Upper lobe of right lung (tissue), 1 donor: ENCODE measurements around the gene C2CD3. TPM values are rescaled to one million over a fixed set of nuclear protein-coding genes. Genes with fewer than 3 reads are reported as not detected.

Experiments used
- ATAC-seq: fragments of 200-7000 bp; cut with Tn5 transposase; one replicate; pipeline ENCODE4 v1.9.1; 2020; ENCODE audit warnings: mild to moderate bottlenecking, moderate library complexity
- DNase-seq: peaks from one replicate; pipeline ENCODE4 v3.0.0-alpha.2; 2020
- H3K27ac ChIP-seq: fragments of 200-600 bp; one replicate; pipeline ENCODE4 v1.8.0; 2022
- H3K27me3 ChIP-seq: fragments of 200-600 bp; one replicate; pipeline ENCODE4 v1.8.0; 2022; ENCODE audit warnings: mild to moderate bottlenecking
- H3K36me3 ChIP-seq: fragments of 200-600 bp; one replicate; pipeline ENCODE4 v1.8.0; 2022
- H3K4me1 ChIP-seq: fragments of 200-600 bp; one replicate; pipeline ENCODE4 v1.8.0; 2022
- H3K4me3 ChIP-seq: fragments of 200-600 bp; one replicate; pipeline ENCODE4 v1.8.0; 2022; ENCODE audit warnings: mild to moderate bottlenecking
- H3K9me3 ChIP-seq: fragments of 200-600 bp; one replicate; pipeline ENCODE4 v1.8.0; 2022
- intact Hi-C: fragments of 100-400 bp; cut with DNase I; formaldehyde crosslinking; loops from one replicate; pipeline ENCODE4 v1.11.0; 2022
- total RNA-seq: library from RNA; stranded (reverse); fragmentation: NEBNext Ultra II Directional; extraction: Animal tissue kit (Norgen Biotek cat#: 25700); gene quantifications from one replicate; pipeline ENCODE4 v1.2.1, GENCODE V29; 2021
- TF ChIP-seq, protein P1 (sequence below): fragments of 200-600 bp; IDR thresholded peaks from one replicate; pipeline ENCODE4 v1.8.0; 2022; ENCODE audit warnings: antibody characterized with exemption
- donor health status: DM: no; HTN: yes; CAD: no; lungs with severe emphysema.

C2CD3 gene
- total RNA-seq, 1 donor from 2014 or later, result 26.8 TPM

DNA sequence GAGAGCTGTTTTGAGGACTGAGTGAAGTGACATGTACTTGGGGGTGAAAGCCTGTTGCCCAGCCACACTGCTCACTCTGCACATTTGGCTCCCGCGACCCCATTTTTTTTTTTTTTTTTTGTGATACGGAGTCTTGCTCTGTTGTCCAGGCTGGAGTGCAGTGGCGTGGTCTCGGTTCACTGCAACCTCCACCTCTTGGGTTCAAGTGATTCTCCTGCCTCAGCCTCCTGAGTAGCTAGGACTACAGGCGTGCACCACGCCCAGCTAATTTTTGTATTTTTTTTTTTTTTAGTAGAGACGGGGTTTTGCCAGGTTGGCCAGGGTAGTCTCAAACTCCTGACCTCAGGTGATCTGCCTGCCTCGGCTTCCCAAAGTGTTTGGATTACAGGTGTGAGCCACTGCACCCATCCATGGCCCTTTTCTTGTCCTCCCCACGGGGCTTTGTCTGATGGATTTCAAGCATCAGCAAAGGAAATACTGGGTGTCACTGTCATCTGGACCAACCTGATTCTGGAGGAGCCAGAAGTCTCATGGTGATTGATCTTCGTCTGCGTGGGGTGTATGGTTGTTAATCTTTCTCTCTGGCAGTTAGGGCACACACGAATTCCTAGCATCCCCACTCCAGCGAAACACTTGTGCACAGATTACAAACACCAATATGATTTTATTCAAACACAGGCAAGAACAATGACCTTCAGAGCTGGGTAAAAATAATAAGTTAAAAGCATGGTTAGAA lies 158.6 kb downstream of the C2CD3 start:
- Histone ChIP-seq H3K27me3 (no peaks in the 10 kb centered on the region), H3K9me3 (no peaks in the 10 kb centered on the region), H3K4me1 (no peaks in the 10 kb centered on the region), H3K36me3 (no peaks in the 10 kb centered on the region), H3K27ac (no peak overlapping the region), H3K4me3 (no peak overlapping the region)
- ATAC-seq (no peak), DNase-seq (no peak)
- TF ChIP-seq, protein P1, sequence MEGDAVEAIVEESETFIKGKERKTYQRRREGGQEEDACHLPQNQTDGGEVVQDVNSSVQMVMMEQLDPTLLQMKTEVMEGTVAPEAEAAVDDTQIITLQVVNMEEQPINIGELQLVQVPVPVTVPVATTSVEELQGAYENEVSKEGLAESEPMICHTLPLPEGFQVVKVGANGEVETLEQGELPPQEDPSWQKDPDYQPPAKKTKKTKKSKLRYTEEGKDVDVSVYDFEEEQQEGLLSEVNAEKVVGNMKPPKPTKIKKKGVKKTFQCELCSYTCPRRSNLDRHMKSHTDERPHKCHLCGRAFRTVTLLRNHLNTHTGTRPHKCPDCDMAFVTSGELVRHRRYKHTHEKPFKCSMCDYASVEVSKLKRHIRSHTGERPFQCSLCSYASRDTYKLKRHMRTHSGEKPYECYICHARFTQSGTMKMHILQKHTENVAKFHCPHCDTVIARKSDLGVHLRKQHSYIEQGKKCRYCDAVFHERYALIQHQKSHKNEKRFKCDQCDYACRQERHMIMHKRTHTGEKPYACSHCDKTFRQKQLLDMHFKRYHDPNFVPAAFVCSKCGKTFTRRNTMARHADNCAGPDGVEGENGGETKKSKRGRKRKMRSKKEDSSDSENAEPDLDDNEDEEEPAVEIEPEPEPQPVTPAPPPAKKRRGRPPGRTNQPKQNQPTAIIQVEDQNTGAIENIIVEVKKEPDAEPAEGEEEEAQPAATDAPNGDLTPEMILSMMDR, result no peak
- intact Hi-C loops, result no loop called here

DNA sequence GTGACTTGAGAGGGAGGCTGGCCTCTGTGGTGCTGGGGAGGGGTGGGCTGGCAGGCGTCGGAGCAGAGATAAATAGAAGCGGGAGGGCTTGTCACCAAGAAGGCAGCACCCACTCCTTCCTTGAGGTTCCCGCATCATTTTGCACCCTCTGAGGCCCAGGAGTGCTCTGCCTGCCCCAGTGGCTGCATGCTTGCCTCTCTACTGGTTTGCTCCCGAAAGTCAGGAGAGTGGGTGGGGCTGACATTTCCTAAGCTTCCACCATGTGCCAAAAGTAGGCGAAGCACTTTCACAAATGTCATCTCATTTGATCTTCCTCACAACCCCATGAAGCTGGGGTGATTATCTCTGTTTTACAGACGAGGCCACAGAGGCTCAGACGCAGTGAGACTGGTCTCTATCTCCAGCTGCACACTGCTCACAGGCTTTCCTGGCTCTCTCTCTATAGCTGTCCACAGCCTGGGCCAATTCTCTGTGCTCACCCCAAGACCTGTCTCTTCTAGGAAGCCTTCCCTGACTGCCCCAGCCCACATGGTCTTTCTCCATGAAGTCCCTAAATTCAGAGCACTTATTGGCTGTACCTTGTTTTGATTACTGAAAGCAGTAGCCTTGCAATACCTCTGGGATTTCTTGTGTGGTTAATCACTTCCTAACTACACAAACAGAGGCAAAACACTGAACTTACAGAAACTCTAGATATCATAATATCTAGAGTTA lies 159.3 kb downstream of the C2CD3 start:
- Histone ChIP-seq H3K27ac (no peak overlapping the region), H3K4me1 (no peaks in the 10 kb centered on the region), H3K9me3 (no peaks in the 10 kb centered on the region), H3K27me3 (no peaks in the 10 kb centered on the region), H3K4me3 (no peak overlapping the region), H3K36me3 (no peaks in the 10 kb centered on the region)
- ATAC-seq (peak; percentile 19), DNase-seq (no peak)
- TF ChIP-seq, protein P1, result no peak
- intact Hi-C loops, result no loop called here

- no peaks in the 10 kb centered on the region for H3K4me1 ChIP-seq
- no peak for ATAC-seq
- H3K36me3 ChIP-seq, result no peaks in the 10 kb centered on the region
- intact Hi-C loops, result no loop called here
- no peaks in the 10 kb centered on the region for H3K9me3 ChIP-seq
- no peak overlapping the region for H3K4me3 ChIP-seq
- TF ChIP-seq, protein P1, result no peak
- no peak for DNase-seq
- H3K27me3 ChIP-seq, result no peaks in the 10 kb centered on the region
- no peak overlapping the region for H3K27ac ChIP-seq
Measured at GRCh38 chr11:74010306-74011300, 160.2 kb downstream of the C2CD3 start.

GRCh38 chr11:74009675-74010305 lies 161.0 kb downstream of the C2CD3 start:
- no peak for ATAC-seq

DNA sequence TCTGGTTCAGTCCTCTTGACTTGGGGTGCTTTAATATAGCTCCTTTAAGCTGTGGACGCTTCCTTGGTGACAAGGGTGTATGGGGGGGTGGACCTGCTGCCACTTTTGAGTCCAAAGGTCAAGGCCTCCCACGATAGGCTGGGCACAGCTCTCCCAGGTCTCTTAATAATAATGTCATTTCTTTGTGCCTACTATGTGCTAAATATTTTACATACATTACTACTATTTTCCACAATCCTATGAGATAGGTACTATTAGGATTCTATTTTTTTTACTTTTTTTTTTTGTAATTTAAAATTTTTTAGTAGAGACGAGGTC lies 161.6 kb downstream of the C2CD3 start:
- Histone ChIP-seq H3K4me3 (no peak overlapping the region), H3K4me1 (no peaks in the 10 kb centered on the region), H3K36me3 (no peaks in the 10 kb centered on the region), H3K9me3 (no peaks in the 10 kb centered on the region), H3K27ac (no peak overlapping the region), H3K27me3 (no peaks in the 10 kb centered on the region)
- TF ChIP-seq, protein P1, result no peak
- ATAC-seq, result no peak
- intact Hi-C loops, result no loop called here
- DNase-seq, result no peak

More at GRCh38 chr11:74009675-74010305, 161.0 kb downstream of the C2CD3 start:
- intact Hi-C loops, result no loop called here
- H3K4me3 ChIP-seq, result no peak overlapping the region
- no peaks in the 10 kb centered on the region for H3K4me1 ChIP-seq
- H3K27ac ChIP-seq, result no peak overlapping the region
- TF ChIP-seq, protein P1, result no peak
- DNase-seq, result no peak
- H3K36me3 ChIP-seq, result no peaks in the 10 kb centered on the region
- H3K9me3 ChIP-seq, result no peaks in the 10 kb centered on the region
- no peaks in the 10 kb centered on the region for H3K27me3 ChIP-seq
